ENCODE data around the gene GRM4. TPM values are rescaled to one million over a fixed set of nuclear protein-coding genes. Genes with fewer than 3 reads are reported as not detected.

GRM4 gene
- polyA plus RNA-seq, 3 donors = 0.03 to 0.26 TPM; not detected in 1

DNA sequence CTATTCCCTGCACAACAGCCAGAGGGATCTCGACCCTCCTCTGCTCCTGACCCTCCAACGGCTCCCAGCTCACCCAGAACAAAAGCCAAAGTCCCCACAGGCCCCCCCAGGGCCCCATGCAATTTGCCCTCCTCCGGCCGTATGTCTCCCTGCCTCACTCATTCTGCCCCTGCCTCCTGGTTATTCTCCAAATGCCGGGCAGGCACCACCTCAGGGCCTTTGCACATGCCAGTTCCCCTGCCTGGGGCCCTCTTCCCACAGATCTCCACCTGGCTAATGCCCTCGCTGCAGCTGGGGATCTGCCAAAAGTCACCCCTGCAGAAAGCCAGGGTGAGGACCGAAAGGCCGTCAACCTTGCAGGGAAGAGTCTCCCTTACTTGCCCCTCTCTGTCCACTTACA is 66.0 kb downstream of the GRM4 start:
- 71 to 86% (median 80%) methylated on average over 8 of the region's 8 CpGs for WGBS, 3 donors
- H3K27ac ChIP-seq (ENCODE audit: low read depth, low read length) = no peak overlapping the region

GRCh38 chr6:34075906-34076305 is 70.0 kb downstream of the GRM4 start:
- H3K27ac ChIP-seq (ENCODE audit: low read depth, low read length) = no peak overlapping the region
- WGBS, 3 donors = 72 to 83% (median 80%) methylated on average over 6 of the region's 6 CpGs

DNA sequence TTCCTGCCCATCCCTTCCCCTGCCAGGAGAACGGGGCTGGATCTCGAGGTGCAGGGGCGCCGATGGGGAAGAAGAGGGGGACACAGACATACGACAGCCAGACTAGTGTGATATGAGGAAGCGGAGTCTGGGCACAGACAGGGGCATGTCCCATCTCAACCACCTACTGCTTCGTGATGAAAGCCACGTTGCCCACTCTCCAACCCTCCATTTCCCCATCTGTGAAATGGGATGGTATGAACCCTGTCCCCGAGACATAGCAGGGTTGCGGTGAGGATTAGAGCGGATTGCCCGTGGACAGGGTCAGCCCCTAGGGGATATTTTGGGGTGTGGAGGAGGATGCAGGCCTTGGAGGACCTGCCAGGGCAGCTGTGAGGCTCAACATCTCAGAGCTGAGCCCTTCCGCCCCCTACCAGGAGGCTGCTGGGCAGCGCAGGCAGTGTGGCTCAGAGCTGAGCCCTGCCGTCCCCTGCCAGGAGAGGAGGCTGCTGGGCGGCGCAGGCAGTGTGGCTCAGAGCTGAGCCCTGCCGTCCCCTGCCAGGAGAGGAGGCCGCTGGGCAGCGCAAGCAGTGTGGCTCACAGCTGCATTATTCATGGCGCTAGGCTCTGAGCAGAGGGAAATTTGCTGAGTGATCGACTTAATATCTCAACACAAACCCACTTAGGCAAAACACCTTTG is 71.7 kb downstream of the GRM4 start:
- 64 to 69% (median 67%) methylated on average over 22 of the region's 22 CpGs for WGBS, 3 donors

DNA sequence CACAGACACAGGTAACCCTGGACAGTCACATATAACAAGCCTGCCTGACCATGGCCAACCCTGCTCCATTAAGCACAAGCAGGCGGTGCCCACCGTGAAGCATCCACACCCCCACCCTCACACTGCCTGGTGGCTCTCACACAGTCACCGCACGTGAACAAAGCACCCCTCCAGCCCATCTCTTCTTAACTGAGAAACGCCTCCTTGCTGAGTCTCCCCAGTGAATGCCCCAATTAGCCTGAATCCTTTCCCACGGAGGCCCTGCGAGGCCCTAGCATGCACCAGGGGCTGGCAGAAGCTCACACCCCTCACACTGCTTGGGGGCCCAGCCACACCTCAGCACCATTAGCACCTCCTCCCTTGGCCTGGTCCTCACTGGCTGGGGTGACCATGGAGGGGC is 72.3 kb downstream of the GRM4 start:
- 58 to 65% (median 63%) methylated on average over 7 of the region's 7 CpGs for WGBS, 3 donors
- no peak overlapping the region for H3K27ac ChIP-seq (ENCODE audit: low read depth, low read length)

More for the DNA sequence above, 71.7 kb downstream of the GRM4 start:
- no peak overlapping the region for H3K27ac ChIP-seq (ENCODE audit: low read depth, low read length)

GRCh38 chr6:34072727-34073126 is 73.2 kb downstream of the GRM4 start:
- H3K27ac ChIP-seq (ENCODE audit: low read depth, low read length) = no peak overlapping the region

GRCh38 chr6:34071884-34072379 is 74.0 kb downstream of the GRM4 start:
- WGBS, 3 donors = 83 to 100% (median 97%) methylated on average over 1 of the region's 1 CpG
- no peak overlapping the region for H3K27ac ChIP-seq (ENCODE audit: low read depth, low read length)

DNA sequence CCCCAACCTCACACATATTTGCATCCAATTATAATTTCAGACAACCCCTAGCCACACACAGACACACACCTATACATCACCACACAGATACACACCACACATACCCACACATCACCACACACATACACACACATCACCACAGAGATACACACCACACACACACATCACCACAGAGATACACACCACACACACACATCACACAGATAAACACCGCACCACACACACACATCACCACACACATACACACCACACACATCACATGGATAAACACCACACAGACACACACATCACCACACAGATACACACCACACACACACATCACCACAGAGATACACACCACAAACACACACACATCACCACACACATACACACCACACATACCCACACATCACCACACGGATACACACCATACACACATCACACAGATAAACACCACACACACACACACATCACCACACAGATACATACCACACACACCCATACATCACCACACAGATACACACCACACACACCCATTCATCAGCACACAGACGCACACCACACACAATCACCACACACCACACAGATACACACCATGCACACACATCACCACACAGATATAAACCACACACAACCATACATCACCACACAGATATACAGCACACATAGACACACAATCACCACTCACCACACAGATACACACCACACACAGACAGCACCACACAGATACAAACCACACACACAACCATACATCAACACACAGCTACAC is 74.6 kb downstream of the GRM4 start:
- WGBS, 3 donors = 92 to 95% (median 93%) methylated on average over 3 of the region's 3 CpGs

GRCh38 chr6:34070315-34071135 is 75.4 kb downstream of the GRM4 start:
- 69 to 88% (median 82%) methylated on average over 14 to 15 of the region's 15 CpGs for WGBS, 3 donors
- no peak overlapping the region for H3K27ac ChIP-seq (ENCODE audit: low read depth, low read length)

More for the DNA sequence above, 74.6 kb downstream of the GRM4 start:
- H3K27ac ChIP-seq (ENCODE audit: low read depth, low read length) = no peak overlapping the region

GRCh38 chr6:34068462-34069044 is 77.3 kb downstream of the GRM4 start:
- 43 to 69% (median 50%) methylated on average over 8 of the region's 8 CpGs for WGBS, 3 donors
- no peak overlapping the region for H3K27ac ChIP-seq (ENCODE audit: low read depth, low read length)

GRCh38 chr6:34067814-34068213 is 78.1 kb downstream of the GRM4 start:
- H3K27ac ChIP-seq (ENCODE audit: low read depth, low read length) = no peak overlapping the region
- WGBS, 3 donors = 31 to 55% (median 46%) methylated on average over 13 of the region's 13 CpGs

DNA sequence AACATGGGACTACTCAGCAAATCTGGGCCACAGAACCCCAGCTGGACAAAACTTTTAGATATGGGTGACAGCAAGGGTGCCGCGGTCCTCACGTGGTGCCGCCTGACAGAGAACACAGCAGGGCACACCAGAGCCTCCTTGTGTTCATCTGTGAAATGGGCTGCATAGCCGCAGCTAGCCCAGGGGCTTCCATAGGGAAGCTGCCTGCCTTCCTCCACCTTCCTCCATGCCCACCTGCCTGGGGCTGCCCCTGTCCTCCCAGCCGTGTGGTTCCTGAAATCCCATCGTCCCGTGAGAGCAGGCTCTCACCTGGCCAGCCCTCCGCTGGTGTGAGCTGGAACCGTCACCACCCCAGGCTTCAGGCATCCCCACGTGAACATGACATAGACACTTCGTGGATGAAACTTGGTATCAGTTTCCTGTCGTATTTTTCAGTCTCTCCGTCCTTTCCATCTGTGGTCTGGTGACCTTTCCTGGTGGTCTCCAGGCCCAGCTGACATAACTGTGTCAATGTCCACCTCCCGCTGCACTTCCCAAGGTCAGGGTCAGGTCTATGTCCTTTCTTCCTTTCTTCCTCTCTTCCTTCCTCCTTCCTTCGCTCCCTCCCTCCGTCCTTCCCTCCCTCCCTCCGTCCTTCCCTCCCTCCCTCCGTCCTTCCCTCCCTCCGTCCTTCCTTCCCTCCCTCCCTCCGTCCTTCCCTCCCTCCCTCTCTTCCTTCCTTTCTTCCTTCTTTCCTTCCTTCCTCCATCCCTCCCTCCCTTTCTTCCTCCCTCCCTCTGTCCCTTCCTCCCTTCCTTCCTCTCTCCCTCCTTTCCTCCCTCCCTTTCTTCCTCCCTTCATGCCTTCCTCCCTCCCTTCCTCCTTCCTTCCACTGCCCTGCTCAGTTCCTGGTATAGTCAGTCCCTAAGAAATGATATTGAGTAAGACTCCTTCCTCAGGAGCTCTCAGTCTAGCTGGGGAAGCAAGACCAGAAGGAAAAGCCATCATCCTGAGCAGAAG is 78.8 kb downstream of the GRM4 start:
- no peak overlapping the region for H3K27ac ChIP-seq (ENCODE audit: low read depth, low read length)
- WGBS, 3 donors = 53 to 64% (median 58%) methylated on average over 21 of the region's 21 CpGs

DNA sequence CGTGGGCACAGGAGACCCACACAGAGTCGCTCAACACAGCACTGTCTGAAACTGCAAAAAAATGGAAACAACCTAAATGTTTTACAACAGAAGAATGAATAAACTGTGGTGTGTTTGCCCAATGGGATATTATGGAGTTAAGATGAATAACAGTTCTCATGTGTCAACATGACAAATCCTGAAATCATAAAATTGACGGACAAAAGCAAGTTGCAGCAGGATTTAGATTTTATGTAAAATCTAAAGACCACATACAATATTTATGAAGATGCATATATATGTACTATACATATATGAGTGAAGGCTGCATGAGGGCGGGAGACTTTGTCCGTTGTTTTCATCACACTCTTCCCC is 79.7 kb downstream of the GRM4 start:
- H3K27ac ChIP-seq (ENCODE audit: low read depth, low read length) = no peak overlapping the region
- 60 to 66% (median 61%) methylated on average over 5 of the region's 5 CpGs for WGBS, 3 donors

- no peak overlapping the region for H3K27ac ChIP-seq (ENCODE audit: low read depth, low read length)
- 43 to 45% (median 44%) methylated on average over 24 of the region's 24 CpGs for WGBS, 3 donors
These were observed 80.2 kb downstream of the GRM4 start for GRCh38 chr6:34065466-34066217.

DNA sequence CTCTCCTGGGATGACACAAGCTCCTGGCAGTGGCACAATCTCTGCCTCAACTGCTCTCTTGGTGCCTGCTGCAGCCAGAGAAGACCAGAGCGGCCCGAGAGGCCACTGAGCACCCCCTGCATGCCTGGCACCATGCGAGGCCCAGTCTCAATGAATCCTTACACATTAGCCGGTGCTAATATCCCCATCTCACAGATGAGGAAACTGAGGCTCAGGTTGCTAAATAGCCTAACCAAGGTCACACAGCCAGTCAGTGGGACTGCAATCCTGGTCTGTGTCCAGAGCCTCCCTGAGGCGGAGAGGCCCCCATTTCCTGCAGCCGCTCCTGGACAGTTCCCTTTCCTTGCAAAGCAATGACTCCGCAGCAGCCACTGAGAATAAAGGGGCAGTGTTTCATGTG is 81.2 kb downstream of the GRM4 start:
- H3K27ac ChIP-seq (ENCODE audit: low read depth, low read length) = no peak overlapping the region
- 65 to 70% (median 68%) methylated on average over 7 of the region's 7 CpGs for WGBS, 3 donors

DNA sequence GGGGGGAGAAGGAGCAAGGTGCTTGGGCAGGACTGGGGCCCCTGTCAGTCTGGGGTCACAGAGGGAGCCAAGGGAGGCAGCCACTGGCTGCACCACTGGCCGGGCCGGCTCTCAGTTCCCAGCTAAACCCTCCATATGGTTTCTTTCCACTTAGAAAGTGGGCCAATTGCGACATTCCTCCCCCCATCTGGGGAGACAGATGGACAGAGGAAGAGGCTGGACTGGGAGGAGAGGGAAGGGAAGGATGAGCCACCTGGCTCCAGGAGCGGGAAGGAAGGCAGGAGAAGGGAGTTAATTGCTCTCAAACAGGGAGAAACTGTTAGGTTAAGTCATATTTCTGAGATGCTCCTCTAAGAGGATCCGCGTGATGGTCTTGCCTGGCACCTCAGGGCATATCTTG is 82.2 kb downstream of the GRM4 start:
- H3K27ac ChIP-seq (ENCODE audit: low read depth, low read length) = no peak overlapping the region
- 50 to 58% (median 53%) methylated on average over 6 of the region's 6 CpGs for WGBS, 3 donors

- WGBS, 3 donors = 66 to 78% (median 71%) methylated on average over 7 of the region's 7 CpGs
- no peak overlapping the region for H3K27ac ChIP-seq (ENCODE audit: low read depth, low read length)
These were observed 83.1 kb downstream of the GRM4 start for GRCh38 chr6:34062815-34063214.

DNA sequence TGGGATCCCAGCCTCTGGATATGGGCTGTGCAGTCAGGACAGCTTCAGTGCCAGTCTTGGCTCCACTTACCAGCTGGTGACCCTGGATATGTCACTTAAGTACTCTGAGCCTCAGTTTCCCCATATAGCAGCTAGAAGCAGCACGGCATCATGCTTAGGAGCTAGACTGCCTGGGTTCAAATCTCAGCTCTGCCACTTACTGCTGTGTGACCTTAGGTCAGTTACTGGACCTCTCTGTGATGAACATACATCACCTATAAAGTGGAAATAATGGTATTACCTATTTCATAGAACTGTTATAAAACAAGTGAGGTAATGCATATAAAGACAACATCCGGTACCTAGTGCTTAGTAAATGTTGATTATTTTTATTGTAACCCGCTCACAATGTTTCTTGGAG is 83.7 kb downstream of the GRM4 start:
- no peak overlapping the region for H3K27ac ChIP-seq (ENCODE audit: low read depth, low read length)

More for the DNA sequence above, 83.7 kb downstream of the GRM4 start:
- 88 to 93% (median 92%) methylated on average over 3 of the region's 3 CpGs for WGBS, 3 donors
